ENCODE measurements around the gene DGCR2. TPM values are rescaled to one million over a fixed set of nuclear protein-coding genes. Genes with fewer than 3 reads are reported as not detected.

DGCR2 gene
- total RNA-seq, 2 donors from 2014 or later, result 85.8 to 104 TPM

GRCh38 chr22:19117111-19117512 is 5.1 kb downstream of the DGCR2 start:
- DNase-seq, result peak; percentile 57 to 62
- ATAC-seq, result peak; percentile 56
- intact Hi-C loops (cut with DNase I, micrococcal nuclease), result no loop called here

- DNase-seq, result no peak
- no peak for ATAC-seq
- intact Hi-C loops (cut with DNase I, micrococcal nuclease), result no loop called here
Measured at GRCh38 chr22:19115628-19116027, 6.6 kb downstream of the DGCR2 start.

- no peak for ATAC-seq
- intact Hi-C loops (cut with DNase I, micrococcal nuclease), result no loop called here
- DNase-seq, result no peak
Measured at GRCh38 chr22:19114984-19115552, 7.1 kb downstream of the DGCR2 start.

GRCh38 chr22:19113429-19113828 is 8.8 kb downstream of the DGCR2 start:
- intact Hi-C loops (cut with DNase I, micrococcal nuclease), result no loop called here
- ATAC-seq (no peak), DNase-seq (no peak)

GRCh38 chr22:19111584-19111983 is 10.6 kb downstream of the DGCR2 start:
- ATAC-seq, result no peak
- intact Hi-C loops (cut with DNase I, micrococcal nuclease), result no loop called here
- no peak for DNase-seq

GRCh38 chr22:19111140-19111539 is 11.1 kb downstream of the DGCR2 start:
- no peak for DNase-seq
- intact Hi-C loops (cut with DNase I, micrococcal nuclease), result no loop called here
- ATAC-seq, result no peak

GRCh38 chr22:19110646-19111045 is 11.6 kb downstream of the DGCR2 start:
- intact Hi-C loops (cut with DNase I, micrococcal nuclease), result no loop called here
- no peak for ATAC-seq
- no peak for DNase-seq

- intact Hi-C loops (cut with DNase I, micrococcal nuclease), result no loop called here
- DNase-seq, result no peak
- no peak for ATAC-seq
Measured at GRCh38 chr22:19110064-19110458, 12.2 kb downstream of the DGCR2 start.

GRCh38 chr22:19109198-19110063 is 12.8 kb downstream of the DGCR2 start:
- DNase-seq (no peak), ATAC-seq (peak; percentile 90)
- intact Hi-C loops (cut with DNase I, micrococcal nuclease), result no loop called here

- ATAC-seq, result no peak
- intact Hi-C loops (cut with DNase I, micrococcal nuclease), result no loop called here
- DNase-seq, result no peak
Measured at GRCh38 chr22:19108807-19109197, 13.4 kb downstream of the DGCR2 start.

- DNase-seq (no peak), ATAC-seq (no peak)
- intact Hi-C loops (cut with DNase I, micrococcal nuclease), result no loop called here
Measured at GRCh38 chr22:19107730-19108074, 14.5 kb downstream of the DGCR2 start.

GRCh38 chr22:19106886-19107729 is 15.1 kb downstream of the DGCR2 start:
- intact Hi-C loops (cut with DNase I, micrococcal nuclease), result no loop called here
- ATAC-seq (no peak), DNase-seq (no peak)

GRCh38 chr22:19105867-19106802 is 16.1 kb downstream of the DGCR2 start:
- peak in 1 of 2 donors; percentile 28 for DNase-seq
- ATAC-seq, result peak; percentile 41
- intact Hi-C loops (cut with DNase I, micrococcal nuclease), result no loop called here

- DNase-seq, result no peak
- intact Hi-C loops (cut with DNase I, micrococcal nuclease), result no loop called here
- ATAC-seq, result no peak
Measured at GRCh38 chr22:19105456-19105855, 16.8 kb downstream of the DGCR2 start.

- no peak for DNase-seq
- intact Hi-C loops (cut with DNase I, micrococcal nuclease), result no loop called here
- ATAC-seq, result no peak
Measured at GRCh38 chr22:19103880-19104821, 18.1 kb downstream of the DGCR2 start.

GRCh38 chr22:19098157-19098556 is 24.1 kb downstream of the DGCR2 start:
- ATAC-seq (no peak), DNase-seq (no peak)
- intact Hi-C loops (cut with DNase I, micrococcal nuclease), result no loop called here

GRCh38 chr22:19097518-19097917 is 24.7 kb downstream of the DGCR2 start:
- ATAC-seq (no peak), DNase-seq (no peak)
- intact Hi-C loops (cut with DNase I, micrococcal nuclease), result no loop called here

GRCh38 chr22:19096555-19096954 is 25.7 kb downstream of the DGCR2 start:
- intact Hi-C loops (cut with DNase I, micrococcal nuclease), result no loop called here
- ATAC-seq (no peak), DNase-seq (no peak)

Measured in left colon (tissue), 2 donors.